ENCODE measurements around the gene PM20D2.

DNA sequence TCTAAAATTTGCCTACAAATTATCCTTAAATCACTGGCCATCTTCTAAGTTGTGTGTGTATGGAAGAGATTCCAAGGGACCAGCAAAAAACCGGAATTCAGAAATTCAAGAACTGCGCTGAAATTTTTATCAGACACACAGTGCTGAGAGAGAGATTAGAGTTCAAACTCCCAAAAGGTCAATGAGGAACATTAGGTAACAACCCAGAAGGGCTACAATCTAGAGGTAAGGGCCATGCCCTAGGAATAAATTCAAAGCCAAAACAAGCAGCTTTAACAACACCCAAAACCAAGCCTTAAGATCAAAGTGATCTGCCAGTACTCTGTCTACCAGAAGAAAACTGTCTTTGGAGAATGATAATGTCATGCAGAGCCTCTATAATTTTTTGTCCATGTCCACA lies 45.7 kb upstream of the PM20D2 start:
- TF ChIP-seq, protein P1, sequence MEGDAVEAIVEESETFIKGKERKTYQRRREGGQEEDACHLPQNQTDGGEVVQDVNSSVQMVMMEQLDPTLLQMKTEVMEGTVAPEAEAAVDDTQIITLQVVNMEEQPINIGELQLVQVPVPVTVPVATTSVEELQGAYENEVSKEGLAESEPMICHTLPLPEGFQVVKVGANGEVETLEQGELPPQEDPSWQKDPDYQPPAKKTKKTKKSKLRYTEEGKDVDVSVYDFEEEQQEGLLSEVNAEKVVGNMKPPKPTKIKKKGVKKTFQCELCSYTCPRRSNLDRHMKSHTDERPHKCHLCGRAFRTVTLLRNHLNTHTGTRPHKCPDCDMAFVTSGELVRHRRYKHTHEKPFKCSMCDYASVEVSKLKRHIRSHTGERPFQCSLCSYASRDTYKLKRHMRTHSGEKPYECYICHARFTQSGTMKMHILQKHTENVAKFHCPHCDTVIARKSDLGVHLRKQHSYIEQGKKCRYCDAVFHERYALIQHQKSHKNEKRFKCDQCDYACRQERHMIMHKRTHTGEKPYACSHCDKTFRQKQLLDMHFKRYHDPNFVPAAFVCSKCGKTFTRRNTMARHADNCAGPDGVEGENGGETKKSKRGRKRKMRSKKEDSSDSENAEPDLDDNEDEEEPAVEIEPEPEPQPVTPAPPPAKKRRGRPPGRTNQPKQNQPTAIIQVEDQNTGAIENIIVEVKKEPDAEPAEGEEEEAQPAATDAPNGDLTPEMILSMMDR (IDR thresholded peaks at IDR 0.05; ENCODE audit: insufficient read depth, low read length, poor library complexity, severe bottlenecking): no peak
- no peak for TF ChIP-seq EZH2phosphoT487 (conservative IDR thresholded peaks at IDR 0.05; ENCODE audit: low read length)
